Endodermal cell (in vitro differentiated cells): ENCODE measurements around the gene SH3BP5L. TPM values are rescaled to one million over a fixed set of nuclear protein-coding genes. Genes with fewer than 3 reads are reported as not detected.

Experiments
- DNase-seq: peaks from one replicate; pipeline ENCODE4 v3.0.0-alpha.2; 2017
- H3K27ac ChIP-seq: 2 replicates; pipeline ENCODE4 v1.5.1; 2013; ENCODE audit warnings: mild to moderate bottlenecking, low read depth, low read length, moderate library complexity
- H3K27me3 ChIP-seq: 2 replicates; pipeline ENCODE4 v1.6.1; 2013; ENCODE audit warnings: mild to moderate bottlenecking, low read length, moderate library complexity; ENCODE audit not compliant: insufficient read depth, control insufficient read depth, poor library complexity, severe bottlenecking
- H3K36me3 ChIP-seq: 2 replicates; pipeline ENCODE4 v1.7.0; 2013; ENCODE audit warnings: mild to moderate bottlenecking, low read length, moderate library complexity; ENCODE audit not compliant: control insufficient read depth, insufficient read depth
- H3K4me1 ChIP-seq: one replicate; pipeline ENCODE4 v1.7.0; 2013; ENCODE audit warnings: low read length; ENCODE audit not compliant: control insufficient read depth, insufficient read depth
- H3K4me3 ChIP-seq: 2 replicates; pipeline ENCODE4 v1.5.1; 2013; ENCODE audit warnings: mild to moderate bottlenecking, low read length, moderate library complexity
- H3K9ac ChIP-seq: 2 replicates; pipeline ENCODE4 v1.6.1; 2013; ENCODE audit warnings: mild to moderate bottlenecking, low read length, moderate library complexity; ENCODE audit not compliant: poor library complexity, severe bottlenecking; ENCODE audit errors: extremely low read depth
- H3K9me3 ChIP-seq: 2 replicates; pipeline ENCODE4 v1.6.1; 2013; ENCODE audit warnings: mild to moderate bottlenecking, low read length, moderate library complexity; ENCODE audit not compliant: control insufficient read depth
- H3K27ac Mint-ChIP-seq: 2 replicates; pipeline ENCODE4 v1.8.0; 2020; ENCODE audit warnings: mixed read lengths
- H3K27me3 Mint-ChIP-seq: 2 replicates; pipeline ENCODE4 v1.8.0; 2021; ENCODE audit warnings: mild to moderate bottlenecking, mixed read lengths; ENCODE audit not compliant: insufficient read depth
- H3K36me3 Mint-ChIP-seq: 2 replicates; pipeline ENCODE4 v1.8.0; 2020; ENCODE audit warnings: low read depth, mixed read lengths
- H3K4me1 Mint-ChIP-seq: 2 replicates; pipeline ENCODE4 v1.8.0; 2020; ENCODE audit warnings: mixed read lengths
- H3K4me3 Mint-ChIP-seq: 2 replicates; pipeline ENCODE4 v1.8.0; 2020; ENCODE audit warnings: mild to moderate bottlenecking, moderate library complexity, mixed read lengths
- H3K9me3 Mint-ChIP-seq: 2 replicates; pipeline ENCODE4 v1.8.0; 2020; ENCODE audit warnings: mild to moderate bottlenecking, mixed read lengths
- WGBS, 2 experiments: methylation state at CpG; one replicate each; pipeline versions ENCODE4 v1.1.5 to v1.1.7; 2013; ENCODE audit warnings: missing lambda C conversion rate in 2 of 2, mixed read lengths in 1 of 2; ENCODE audit not compliant: insufficient coverage in 1 of 2, insufficient read length in 1 of 2; 5-methylcytosine and 5-hydroxymethylcytosine counted together
- total RNA-seq, 2 donors: library from RNA; stranded (reverse); fragmentation: NEBNext Ultra II Directional in 1 of 2; extraction: Animal tissue kit (Norgen Biotek cat#: 25700) in 1 of 2; gene quantifications; 2 replicates in 1 of 2; 3 replicates in 1 of 2; pipeline ENCODE4 v1.2.1, GENCODE V29; 2021
- TF ChIP-seq, protein P1 (sequence below): fragments of 200-600 bp; sonication (generic); conservative IDR thresholded peaks from 2 replicates; pipeline ENCODE4 v1.5.0; 2021; ENCODE audit warnings: antibody characterized with exemption, mild to moderate bottlenecking

Gene SH3BP5L
- total RNA-seq, 2 donors from 2014 or later: 27.2 to 30.2 TPM

GRCh38 chr1:248813546-248813945 lies 12.2 kb downstream of the SH3BP5L start:
- Mint-ChIP-seq H3K9me3 (no peaks in the 10 kb centered on the region), H3K27ac (no peak overlapping the region), H3K27me3 (no peaks in the 10 kb centered on the region), H3K4me1 (no peaks in the 10 kb centered on the region), H3K36me3 (peaks cover 62% of the 10 kb centered on the region), H3K4me3 (no peak overlapping the region)
- no peak overlapping the region for H3K9ac ChIP-seq
- H3K9me3 ChIP-seq: no peaks in the 10 kb centered on the region
- no peaks in the 10 kb centered on the region for H3K27me3 ChIP-seq
- H3K4me3 ChIP-seq: no peak overlapping the region
- DNase-seq: no peak
- H3K36me3 ChIP-seq: peaks cover 39% of the 10 kb centered on the region
- 93 to 100% methylated on average over 5 to 8 of the region's 8 CpGs for WGBS, 2 experiments
- H3K4me1 ChIP-seq: no peaks in the 10 kb centered on the region
- H3K27ac ChIP-seq: no peak overlapping the region
- TF ChIP-seq, protein P1, sequence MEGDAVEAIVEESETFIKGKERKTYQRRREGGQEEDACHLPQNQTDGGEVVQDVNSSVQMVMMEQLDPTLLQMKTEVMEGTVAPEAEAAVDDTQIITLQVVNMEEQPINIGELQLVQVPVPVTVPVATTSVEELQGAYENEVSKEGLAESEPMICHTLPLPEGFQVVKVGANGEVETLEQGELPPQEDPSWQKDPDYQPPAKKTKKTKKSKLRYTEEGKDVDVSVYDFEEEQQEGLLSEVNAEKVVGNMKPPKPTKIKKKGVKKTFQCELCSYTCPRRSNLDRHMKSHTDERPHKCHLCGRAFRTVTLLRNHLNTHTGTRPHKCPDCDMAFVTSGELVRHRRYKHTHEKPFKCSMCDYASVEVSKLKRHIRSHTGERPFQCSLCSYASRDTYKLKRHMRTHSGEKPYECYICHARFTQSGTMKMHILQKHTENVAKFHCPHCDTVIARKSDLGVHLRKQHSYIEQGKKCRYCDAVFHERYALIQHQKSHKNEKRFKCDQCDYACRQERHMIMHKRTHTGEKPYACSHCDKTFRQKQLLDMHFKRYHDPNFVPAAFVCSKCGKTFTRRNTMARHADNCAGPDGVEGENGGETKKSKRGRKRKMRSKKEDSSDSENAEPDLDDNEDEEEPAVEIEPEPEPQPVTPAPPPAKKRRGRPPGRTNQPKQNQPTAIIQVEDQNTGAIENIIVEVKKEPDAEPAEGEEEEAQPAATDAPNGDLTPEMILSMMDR: no peak

- Histone ChIP-seq H3K27ac (no peak overlapping the region), H3K4me1 (no peaks in the 10 kb centered on the region), H3K9me3 (no peaks in the 10 kb centered on the region), H3K36me3 (peaks cover 39% of the 10 kb centered on the region), H3K4me3 (no peak overlapping the region), H3K9ac (no peak overlapping the region), H3K27me3 (no peaks in the 10 kb centered on the region)
- WGBS, 2 experiments: 94 to 96% methylated on average over 14 to 23 of the region's 23 CpGs
- TF ChIP-seq, protein P1: no peak
- Mint-ChIP-seq H3K9me3 (no peaks in the 10 kb centered on the region), H3K27me3 (no peaks in the 10 kb centered on the region), H3K27ac (no peak overlapping the region), H3K4me3 (no peak overlapping the region), H3K36me3 (peaks cover 59% of the 10 kb centered on the region), H3K4me1 (no peaks in the 10 kb centered on the region)
- DNase-seq: no peak
Observed at GRCh38 chr1:248812736-248813425, 12.8 kb downstream of the SH3BP5L start.

DNA sequence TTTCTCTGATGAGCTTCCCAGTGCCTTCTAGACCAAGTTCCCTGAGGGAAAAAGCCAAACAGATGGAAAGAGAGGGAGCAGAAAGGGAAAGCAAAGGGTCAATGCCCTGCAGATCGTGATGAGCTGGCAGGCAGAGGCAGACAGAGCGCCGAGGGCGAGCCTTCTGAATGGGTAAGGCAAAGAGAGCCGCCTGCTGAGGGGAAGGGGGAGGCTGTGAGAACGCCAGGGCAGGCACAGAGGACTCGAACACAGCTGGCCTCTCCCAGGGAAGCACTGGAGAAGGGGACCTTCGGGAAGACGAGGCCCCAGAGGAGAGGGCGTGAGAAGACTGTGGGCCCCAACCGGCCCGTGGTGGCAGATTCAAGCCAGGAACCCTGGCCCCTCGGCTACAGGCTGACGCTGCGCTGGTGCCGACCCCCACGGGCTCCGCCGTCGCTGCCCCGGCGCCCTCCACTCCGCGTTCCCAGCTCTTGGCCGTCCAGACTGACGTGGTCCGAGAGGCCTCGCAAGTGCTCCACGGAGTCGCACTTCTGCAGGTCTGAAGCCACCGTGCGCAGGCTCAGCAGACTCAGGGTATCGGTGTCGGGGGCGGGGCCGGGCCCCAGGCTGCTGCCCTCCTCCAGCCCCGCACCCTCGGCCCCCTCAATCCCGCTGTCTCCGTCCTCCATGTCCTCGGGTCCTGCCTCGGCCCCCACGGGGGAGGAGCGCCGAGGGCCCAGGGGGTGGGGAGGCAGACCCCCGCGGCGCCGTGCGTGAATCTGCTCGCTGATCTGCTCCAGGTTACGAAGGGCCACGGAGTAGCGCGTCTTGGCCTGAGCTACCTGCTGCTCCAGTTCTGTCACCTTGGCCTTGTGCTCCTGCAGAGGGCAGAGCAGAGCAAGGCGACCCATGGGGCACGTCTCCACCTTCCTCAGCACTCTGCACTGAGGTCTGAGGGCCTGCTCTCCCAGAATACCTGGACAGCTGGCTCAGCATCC lies 13.9 kb downstream of the SH3BP5L start:
- H3K4me1 Mint-ChIP-seq: no peaks in the 10 kb centered on the region
- H3K9me3 Mint-ChIP-seq: no peaks in the 10 kb centered on the region
- peaks cover 35% of the 10 kb centered on the region for H3K36me3 ChIP-seq
- peak; percentile 75 for DNase-seq
- H3K27ac Mint-ChIP-seq: no peak overlapping the region
- H3K27me3 ChIP-seq: no peaks in the 10 kb centered on the region
- no peak overlapping the region for H3K27ac ChIP-seq
- H3K9ac ChIP-seq: no peak overlapping the region
- no peaks in the 10 kb centered on the region for H3K9me3 ChIP-seq
- no peak overlapping the region for H3K4me3 ChIP-seq
- H3K27me3 Mint-ChIP-seq: peaks cover 2% of the 10 kb centered on the region
- peaks cover 53% of the 10 kb centered on the region for H3K36me3 Mint-ChIP-seq
- H3K4me3 Mint-ChIP-seq: no peak overlapping the region
- WGBS, 2 experiments: 95% methylated on average over 21 to 57 of the region's 57 CpGs
- TF ChIP-seq, protein P1: peak; percentile 62
- H3K4me1 ChIP-seq: no peaks in the 10 kb centered on the region
